Activated CD4-positive, alpha-beta T cell treated with anti-CD3 and anti-CD28 coated beads for 4 hours (primary cell): ENCODE data around the gene SMARCC2.

Source experiments
- DNase-seq, 2 donors: peaks; one replicate each; pipeline ENCODE4 v3.0.0-alpha.2; 2020

SMARCC2 gene

GRCh38 chr12:56189099-56189917 is at the start of gene SMARCC2:
SMARCC2 (minus strand) TSS chr12:56189483; CDS start chr12:56189461, 22 bp downstream.
- DNase-seq = peak; percentile 81 to 82

- DNase-seq = no peak
Measured at GRCh38 chr12:56237552-56237951, 48.3 kb upstream of the SMARCC2 start.

- DNase-seq = no peak
Measured at GRCh38 chr12:56236985-56237384, 47.7 kb upstream of the SMARCC2 start.

GRCh38 chr12:56236091-56236490 is 46.8 kb upstream of the SMARCC2 start:
- no peak for DNase-seq

GRCh38 chr12:56234746-56235436 is 45.6 kb upstream of the SMARCC2 start:
- DNase-seq = no peak

GRCh38 chr12:56231184-56231582 is 41.9 kb upstream of the SMARCC2 start:
- no peak for DNase-seq

- DNase-seq = no peak
Measured at GRCh38 chr12:56230432-56231183, 41.3 kb upstream of the SMARCC2 start.

- no peak for DNase-seq
Measured at GRCh38 chr12:56229916-56230431, 40.7 kb upstream of the SMARCC2 start, which contains the start of gene SLC39A5. SLC39A5 (plus strand) TSS chr12:56230051; CDS start chr12:56231275, 1,224 bp downstream.

GRCh38 chr12:56229082-56229481 is 39.8 kb upstream of the SMARCC2 start:
- no peak for DNase-seq

- DNase-seq = no peak
Measured at GRCh38 chr12:56224954-56225353, 35.7 kb upstream of the SMARCC2 start.

GRCh38 chr12:56224102-56224701 is 34.9 kb upstream of the SMARCC2 start, which contains the start of gene NABP2:
NABP2 (plus strand) TSS chr12:56224342; CDS start chr12:56224857, 515 bp downstream.
- peak; percentile 89 to 91 for DNase-seq

- DNase-seq = no peak
Measured at GRCh38 chr12:56223571-56224101, 34.4 kb upstream of the SMARCC2 start.

- DNase-seq = no peak
Measured at GRCh38 chr12:56222531-56222895, 33.2 kb upstream of the SMARCC2 start.

GRCh38 chr12:56221757-56222530 is 32.7 kb upstream of the SMARCC2 start, which contains the start of gene RNF41:
RNF41 (minus strand) TSS chr12:56221922; CDS start chr12:56214047, 7,875 bp downstream.
- peak; percentile 91 to 92 for DNase-seq

- no peak for DNase-seq
Measured at GRCh38 chr12:56221232-56221756, 32.0 kb upstream of the SMARCC2 start.

GRCh38 chr12:56220611-56221231 is 31.4 kb upstream of the SMARCC2 start:
- no peak for DNase-seq

- DNase-seq = no peak
Measured at GRCh38 chr12:56219840-56220239, 30.6 kb upstream of the SMARCC2 start.

- no peak for DNase-seq
Measured at GRCh38 chr12:56216461-56216860, 27.2 kb upstream of the SMARCC2 start.

GRCh38 chr12:56213878-56214277 is 24.6 kb upstream of the SMARCC2 start:
- DNase-seq = no peak

GRCh38 chr12:56212361-56212760 is 23.1 kb upstream of the SMARCC2 start:
- no peak for DNase-seq

GRCh38 chr12:56208006-56208405 is 18.7 kb upstream of the SMARCC2 start:
- DNase-seq = no peak
